Measurements from ENCODE around the gene CUBN. TPM values are rescaled to one million over a fixed set of nuclear protein-coding genes. Genes with fewer than 3 reads are reported as not detected.

The CUBN gene
- total RNA-seq, 1 experiment from 2014 or later = 1.3 TPM

- Histone ChIP-seq H3K4me3 (ENCODE audit: low read depth in 2 of 2, low read length in 2 of 2) (peak overlapping the region in 1 of 2 experiments; percentile 8; a peak in 1 of 4 replicates), H3K4me1 (ENCODE audit: control insufficient read depth, insufficient read depth, low read length) (peaks cover 48% of the 10 kb centered on the region), H3K9me3 (ENCODE audit: control insufficient read depth, insufficient read depth, low read depth, low read length) (peaks cover 9% of the 10 kb centered on the region; the same call in 1 of the 2 replicates), H3K36me3 (ENCODE audit: control insufficient read depth, insufficient read depth, low read length) (no peaks in the 10 kb centered on the region), H3K27ac (ENCODE audit: low read length) (peak overlapping the region; percentile 99), H3K27me3 (ENCODE audit: control insufficient read depth, insufficient read depth, low read length) (no peaks in the 10 kb centered on the region)
- DNase-seq (ENCODE audit: low read depth, low spot score) (no peak), ATAC-seq (peak; percentile 22)
- ChIA-PET CTCF (no interaction called here), POLR2A (no interaction called here)
- in situ Hi-C loops (cut with HindIII; ENCODE audit: low pct_unique_long_range_greater_than_20kb, low sequenced_read_pairs) (no loop called here), intact Hi-C loops (cut with micrococcal nuclease; ENCODE audit: unreplicated experiment) (loop anchor here (10.0 kb wide), 2 partner anchors 64 to 206 kb away; no protein-coding TSS in a partner anchor)
- TF ChIP-seq TCF7L2 (IDR thresholded peaks at IDR 0.05; ENCODE audit: low read depth, low read length) (no peak), CTCF (IDR thresholded peaks at IDR 0.05) (no peak), POLR2AphosphoS5 (IDR thresholded peaks at IDR 0.05; ENCODE audit: low read depth, low read length) (no peak), REST (IDR thresholded peaks at IDR 0.05; ENCODE audit: insufficient read depth in 1 of 2, low read depth in 2 of 2, low read length in 1 of 2) (no peak), SIN3A (IDR thresholded peaks at IDR 0.05; ENCODE audit: borderline replicate concordance, insufficient read depth, low read depth, low read length) (no peak)
- no TSS peak for BruUV-seq (replicated peaks)
Observed at GRCh38 chr10:17029239-17029580, 100.4 kb downstream of the CUBN start.

- intact Hi-C loops (cut with micrococcal nuclease; ENCODE audit: unreplicated experiment) (loop anchor here (10.0 kb wide), 2 partner anchors 64 to 206 kb away; no protein-coding TSS in a partner anchor), in situ Hi-C loops (cut with HindIII; ENCODE audit: low pct_unique_long_range_greater_than_20kb, low sequenced_read_pairs) (no loop called here)
- TF ChIP-seq TCF7L2 (IDR thresholded peaks at IDR 0.05; ENCODE audit: low read depth, low read length) = no peak
- no peak for TF ChIP-seq POLR2AphosphoS5 (IDR thresholded peaks at IDR 0.05; ENCODE audit: low read depth, low read length)
- TF ChIP-seq REST (IDR thresholded peaks at IDR 0.05; ENCODE audit: insufficient read depth in 1 of 2, low read depth in 2 of 2, low read length in 1 of 2) = no peak
- TF ChIP-seq CTCF (IDR thresholded peaks at IDR 0.05) = no peak
- no peak for TF ChIP-seq SIN3A (IDR thresholded peaks at IDR 0.05; ENCODE audit: borderline replicate concordance, insufficient read depth, low read depth, low read length)
- H3K4me1 ChIP-seq (ENCODE audit: control insufficient read depth, insufficient read depth, low read length) = peaks cover 53% of the 10 kb centered on the region
- DNase-seq (ENCODE audit: low read depth, low spot score) (no peak), ATAC-seq (peak; percentile 65)
- H3K27me3 ChIP-seq (ENCODE audit: control insufficient read depth, insufficient read depth, low read length) = no peaks in the 10 kb centered on the region
- peaks cover 6% of the 10 kb centered on the region; the same call in 1 of the 2 replicates for H3K9me3 ChIP-seq (ENCODE audit: control insufficient read depth, insufficient read depth, low read depth, low read length)
- CTCF ChIA-PET = interaction anchor here (0.5 kb wide), 1 partner anchor 616 kb away, joined by 4 read pairs; no protein-coding TSS in a partner anchor
- peak overlapping the region; percentile 99 for H3K27ac ChIP-seq (ENCODE audit: low read length)
- peak overlapping the region in 1 of 2 experiments; percentile 8; a peak in 2 of 4 replicates for H3K4me3 ChIP-seq (ENCODE audit: low read depth in 2 of 2, low read length in 2 of 2)
- BruUV-seq (replicated peaks) = no TSS peak
- H3K36me3 ChIP-seq (ENCODE audit: control insufficient read depth, insufficient read depth, low read length) = no peaks in the 10 kb centered on the region
- POLR2A ChIA-PET = interaction anchor here (0.6 kb wide), 1 partner anchor 138 kb away, joined by 6 read pairs; no protein-coding TSS in a partner anchor
Observed at GRCh38 chr10:17028798-17029197, 100.8 kb downstream of the CUBN start.

Data from Panc1 (cell line).